ENCODE measurements around the gene PRKAG2.

DNA sequence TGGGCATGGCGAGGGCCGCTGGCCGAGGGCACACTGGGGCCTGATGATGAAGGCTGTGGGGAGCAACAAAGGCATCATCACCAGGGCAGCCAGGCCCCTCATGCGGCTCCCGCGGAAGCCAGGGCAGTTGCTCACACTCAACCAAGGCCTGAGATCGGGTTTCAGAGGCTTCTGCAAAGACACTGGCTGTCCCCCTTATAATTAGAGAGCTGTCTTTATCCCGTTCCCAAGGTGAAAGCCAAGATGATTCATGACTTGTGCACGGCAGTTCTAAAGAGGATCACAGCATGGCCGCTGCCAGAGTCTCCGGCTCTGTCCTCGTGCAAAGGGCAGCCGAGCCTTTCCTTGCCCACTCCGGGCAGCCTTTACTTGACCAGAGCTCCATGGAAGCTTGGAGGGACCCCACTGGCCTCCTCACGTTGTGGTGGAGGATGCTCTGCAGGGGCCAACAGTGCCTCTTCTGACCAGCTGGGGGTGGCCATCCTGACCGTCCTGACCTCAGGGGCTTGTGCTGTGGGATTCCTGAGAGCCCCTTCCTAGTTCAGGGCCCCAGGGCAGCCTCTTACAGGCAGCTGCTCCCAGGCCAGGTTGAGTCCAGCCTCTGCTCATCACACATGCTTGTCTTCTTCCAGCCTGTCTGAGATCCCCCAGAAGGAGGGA lies 82.3 kb downstream of the PRKAG2 start:
- no peak for TF ChIP-seq CTCF (IDR thresholded peaks at IDR 0.05)
- no peak for TF ChIP-seq POLR2A (IDR thresholded peaks at IDR 0.05)

Data from Peyer's patch (tissue), 4 donors.